ENCODE measurements around the gene ATAD3C. TPM values are rescaled to one million over a fixed set of nuclear protein-coding genes. Genes with fewer than 3 reads are reported as not detected.

Gene ATAD3C, protein sequence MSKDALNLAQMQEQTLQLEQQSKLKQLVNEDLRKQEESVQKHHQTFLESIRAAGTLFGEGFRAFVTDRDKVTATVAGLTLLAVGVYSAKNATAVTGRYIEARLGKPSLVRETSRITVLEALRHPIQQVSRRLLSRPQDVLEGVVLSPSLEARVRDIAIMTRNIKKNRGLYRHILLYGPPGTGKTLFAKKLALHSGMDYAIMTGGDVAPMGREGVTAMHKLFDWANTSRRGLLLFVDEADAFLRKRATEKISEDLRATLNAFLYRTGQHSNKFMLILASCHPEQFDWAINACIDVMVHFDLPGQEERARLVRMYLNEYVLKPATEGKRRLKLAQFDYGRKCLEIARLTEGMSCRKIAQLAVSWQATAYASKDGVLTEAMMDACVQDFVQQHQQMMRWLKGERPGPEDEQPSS
- total RNA-seq (2014; rRNA removed; shearing (Covaris generic)): not detected in 2 replicates
- polyA plus RNA-seq (2016; fragmentation: Nextera tagmentation; extraction: Ambion mirVana): 0.51 TPM in 1 of 2 replicates, not detected in the other

DNA sequence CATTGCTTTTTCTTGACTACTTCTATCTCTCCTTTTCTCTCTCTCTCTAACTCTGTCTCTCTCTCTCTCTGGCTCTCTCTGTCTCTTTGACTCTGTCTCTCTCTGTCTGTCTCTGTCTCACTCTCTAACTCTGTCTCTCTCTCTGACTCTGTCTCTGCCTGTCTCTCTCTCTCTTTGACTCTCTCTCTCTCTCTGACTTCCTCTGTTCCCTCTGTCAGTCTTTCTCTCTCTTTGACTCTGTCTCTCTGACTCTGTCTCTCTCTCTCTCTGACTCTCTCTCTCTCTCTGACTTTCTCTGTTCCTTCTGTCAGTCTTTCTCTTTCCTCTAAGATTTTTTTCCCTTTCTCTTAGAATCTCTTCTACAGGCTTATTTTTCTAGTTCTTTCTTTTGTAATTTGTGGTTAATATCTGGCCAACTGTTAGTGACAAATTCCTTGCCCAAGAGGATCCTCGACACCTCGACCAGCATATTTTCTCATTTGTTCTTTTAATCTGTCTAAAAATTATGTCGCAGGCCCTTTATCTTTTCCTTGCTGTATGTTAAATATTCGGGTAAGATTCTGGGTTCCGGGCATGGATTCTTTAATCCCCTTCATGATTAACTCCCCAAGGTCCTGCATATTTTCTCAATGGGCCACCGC lies at the start of gene ATAD3C:
Gene ATAD3C (plus strand): TSS at position 591 of the 641 bp plus-strand sequence. CDS start 995 bp downstream, outside the sequence.
- Histone ChIP-seq H3K9ac (no peak within 1 kb of the TSS), H3K4me2 (ENCODE audit: unreplicated experiment) (no peak within 1 kb of the TSS), H4K20me1 (ENCODE audit: insufficient read depth) (no peaks in the 10 kb centered on the region), H3K9me3 (ENCODE audit: low read depth) (no peaks in the 10 kb centered on the region), H3F3A (ENCODE audit: insufficient read depth) (no peaks in the 10 kb centered on the region), H3K9me2 (ENCODE audit: insufficient read depth) (no peaks in the 10 kb centered on the region), H3K4me1 (ENCODE audit: insufficient read depth) (no peaks in the 10 kb centered on the region), H3K79me2 (ENCODE audit: insufficient read depth) (no peaks in the 10 kb centered on the region), H3K27ac (no peak within 1 kb of the TSS), H3K4me3 (no peak within 1 kb of the TSS), H3K27me3 (replicated peaks; ENCODE audit: insufficient read depth) (peaks cover 8% of the 10 kb centered on the region), H3K36me3 (ENCODE audit: low read depth) (no peaks in the 10 kb centered on the region), H2AFZ (no peak within 1 kb of the TSS)
- TF ChIP-seq EZH2phosphoT487 (IDR thresholded peaks at IDR 0.05; ENCODE audit: insufficient read depth, low read depth) (no peak), EZH2 (IDR thresholded peaks at IDR 0.05; ENCODE audit: insufficient read depth, poor library complexity, severe bottlenecking) (no peak)
- no peak for DNase-seq
- in situ Hi-C loops (cut with MboI): no loop called here
- WGBS, 2 experiments (ENCODE audit: low coverage in 1 of 2, low lambda C conversion rate in 2 of 2, missing lambda C conversion rate in 2 of 2): 74 to 75% methylated on average over 6 of the region's 6 CpGs

DNA sequence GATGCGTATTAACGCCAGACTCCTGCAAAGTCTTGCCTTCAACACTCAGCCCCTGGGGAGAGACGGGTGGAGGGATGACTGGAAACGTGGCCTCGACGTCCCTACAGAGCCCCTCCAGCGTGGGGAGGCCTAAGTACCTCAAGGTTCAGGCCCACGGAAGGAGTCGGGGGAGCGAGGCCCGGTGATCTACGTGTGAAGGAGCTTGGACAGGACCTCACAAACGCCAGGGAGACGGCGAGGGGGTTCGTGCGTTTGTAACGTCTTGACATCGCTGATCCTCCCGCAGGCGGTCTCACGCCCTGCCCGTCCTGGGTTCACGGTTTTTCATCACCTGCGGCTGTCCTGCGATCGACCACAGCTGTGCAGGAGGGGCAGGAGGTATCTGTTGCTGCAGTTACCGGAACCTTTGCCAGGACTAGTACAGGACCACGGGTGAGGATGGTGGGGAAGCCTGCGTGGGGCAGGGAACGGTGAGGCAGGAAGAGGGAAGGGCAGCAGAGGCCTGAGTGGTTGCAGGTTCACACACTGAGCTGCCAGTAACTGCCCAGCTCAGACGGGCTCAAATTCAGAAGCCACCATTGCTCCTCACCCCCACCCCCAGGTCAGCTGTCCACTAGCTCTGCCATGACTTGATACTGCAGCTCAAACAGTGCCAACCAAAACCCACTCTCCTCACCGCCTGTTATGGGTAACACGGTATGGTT lies 49.5 kb upstream of the ATAD3C start:
- peak; percentile 60 for DNase-seq
- H3K9me3 ChIP-seq (ENCODE audit: low read depth): no peaks in the 10 kb centered on the region
- in situ Hi-C loops (cut with MboI): no loop called here
- TF ChIP-seq EZH2 (IDR thresholded peaks at IDR 0.05; ENCODE audit: insufficient read depth, poor library complexity, severe bottlenecking) (no peak), EZH2phosphoT487 (IDR thresholded peaks at IDR 0.05; ENCODE audit: insufficient read depth, low read depth) (no peak)
- H3K9me2 ChIP-seq (ENCODE audit: insufficient read depth): no peaks in the 10 kb centered on the region
- peaks cover 11% of the 10 kb centered on the region for H3K4me1 ChIP-seq (ENCODE audit: insufficient read depth)
- peak overlapping the region; percentile 95 for H3K9ac ChIP-seq
- peaks cover 97% of the 10 kb centered on the region for H3K79me2 ChIP-seq (ENCODE audit: insufficient read depth)
- H3K27ac ChIP-seq: peak overlapping the region; percentile 58
- H3F3A ChIP-seq (ENCODE audit: insufficient read depth): peaks cover 33% of the 10 kb centered on the region
- H3K36me3 ChIP-seq (ENCODE audit: low read depth): peaks cover 22% of the 10 kb centered on the region; the same call in 1 of the 2 replicates
- no peaks in the 10 kb centered on the region for H4K20me1 ChIP-seq (ENCODE audit: insufficient read depth)
- H3K4me2 ChIP-seq (ENCODE audit: unreplicated experiment): peak overlapping the region; percentile 78
- H2AFZ ChIP-seq: peak overlapping the region; percentile 33
- H3K27me3 ChIP-seq (replicated peaks; ENCODE audit: insufficient read depth): no peaks in the 10 kb centered on the region
- H3K4me3 ChIP-seq: peak overlapping the region; percentile 80
- WGBS, 2 experiments (ENCODE audit: low coverage in 1 of 2, low lambda C conversion rate in 2 of 2, missing lambda C conversion rate in 2 of 2): 6 to 8% methylated on average over 33 to 34 of the region's 34 CpGs

DNA sequence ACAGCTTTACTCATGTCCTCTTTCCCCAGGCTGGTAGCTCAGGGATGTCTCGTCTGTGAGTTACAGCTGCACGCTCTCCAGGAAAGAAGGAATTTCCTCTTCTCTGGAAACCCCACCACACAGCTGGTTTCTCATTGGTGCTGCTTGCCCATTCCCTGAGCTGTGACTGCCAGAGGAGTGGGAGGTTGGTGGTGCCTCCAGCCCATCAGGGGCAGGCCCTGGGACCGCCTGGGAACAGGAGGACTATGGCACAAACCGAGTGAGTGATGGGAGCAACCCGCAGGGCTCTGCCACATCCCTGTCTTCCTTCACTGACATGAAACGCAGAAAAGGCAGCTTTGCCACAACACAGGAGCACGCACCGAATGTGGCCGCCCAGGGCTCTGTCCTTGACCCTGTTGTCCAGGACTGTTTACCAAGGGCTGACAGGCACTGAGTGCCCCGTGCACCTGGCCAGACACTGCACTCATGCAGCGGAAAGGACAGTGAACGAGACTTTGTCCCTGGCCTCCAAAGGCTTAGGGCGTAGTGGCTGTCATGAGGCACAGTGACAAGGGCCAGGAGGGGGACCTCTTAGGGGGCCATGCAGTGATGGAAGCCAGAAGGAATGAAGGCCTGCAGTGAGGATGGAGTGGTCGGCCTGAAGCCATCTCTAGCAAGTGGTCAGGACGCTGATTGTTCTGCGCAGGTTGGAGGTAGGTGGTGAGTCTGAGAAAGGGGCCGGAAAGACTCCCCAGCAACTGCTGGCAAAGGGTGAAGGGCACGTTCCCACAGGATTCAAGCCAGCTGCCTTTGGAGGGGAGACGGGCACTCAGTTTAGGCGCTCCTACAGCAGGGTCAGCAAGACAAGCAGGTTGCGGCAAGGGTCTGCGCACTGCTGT lies 48.7 kb upstream of the ATAD3C start:
- H2AFZ ChIP-seq: no peak overlapping the region

More for the DNA sequence above, 48.7 kb upstream of the ATAD3C start:
- Histone ChIP-seq H3K36me3 (ENCODE audit: low read depth) (peaks cover 16% of the 10 kb centered on the region; the same call in 1 of the 2 replicates), H3K27ac (peak overlapping the region; percentile 58), H3K9me2 (ENCODE audit: insufficient read depth) (no peaks in the 10 kb centered on the region), H3K79me2 (ENCODE audit: insufficient read depth) (peaks cover 97% of the 10 kb centered on the region), H3K9me3 (ENCODE audit: low read depth) (no peaks in the 10 kb centered on the region), H4K20me1 (ENCODE audit: insufficient read depth) (no peaks in the 10 kb centered on the region), H3K4me1 (ENCODE audit: insufficient read depth) (peaks cover 15% of the 10 kb centered on the region), H3K27me3 (replicated peaks; ENCODE audit: insufficient read depth) (no peaks in the 10 kb centered on the region), H3K9ac (peak overlapping the region; percentile 95), H3K4me2 (ENCODE audit: unreplicated experiment) (peak overlapping the region; percentile 78), H3F3A (ENCODE audit: insufficient read depth) (peaks cover 37% of the 10 kb centered on the region), H3K4me3 (peak overlapping the region; percentile 80)
- in situ Hi-C loops (cut with MboI): no loop called here
- WGBS, 2 experiments (ENCODE audit: low coverage in 1 of 2, low lambda C conversion rate in 2 of 2, missing lambda C conversion rate in 2 of 2): 77 to 84% methylated on average over 22 of the region's 22 CpGs
- TF ChIP-seq EZH2 (IDR thresholded peaks at IDR 0.05; ENCODE audit: insufficient read depth, poor library complexity, severe bottlenecking): no peak
- DNase-seq: no peak

Data from GM23248 (cell line).